Right lobe of liver (tissue), 4 donors: ENCODE measurements around the gene ANXA6.

Experiments
- POLR2A ChIP-seq: fragments of 450-650 bp; IDR thresholded peaks from one replicate; pipeline ENCODE4 v1.6.1; 2017; ENCODE audit warnings: antibody characterized with exemption, mild to moderate bottlenecking
- TF ChIP-seq, protein P1 (sequence below), 4 donors: fragments of 200-600 bp in 3 of 4; fragments of 450-650 bp in 1 of 4; IDR thresholded peaks; one replicate each; pipeline versions ENCODE4 v1.5.1 to v1.8.0; 2016 to 2022; ENCODE audit warnings: antibody characterized with exemption in 4 of 4, mild to moderate bottlenecking in 2 of 4
- donor health status: DM: no; HTN: no; CAD: no.
- donor health status: DM: no; HTN: no; CAD: no.
- donor health status: DM: no; HTN: yes; CAD: no.

GRCh38 chr5:151089726-151090125, 67.9 kb downstream of the ANXA6 start:
- TF ChIP-seq, protein P1, sequence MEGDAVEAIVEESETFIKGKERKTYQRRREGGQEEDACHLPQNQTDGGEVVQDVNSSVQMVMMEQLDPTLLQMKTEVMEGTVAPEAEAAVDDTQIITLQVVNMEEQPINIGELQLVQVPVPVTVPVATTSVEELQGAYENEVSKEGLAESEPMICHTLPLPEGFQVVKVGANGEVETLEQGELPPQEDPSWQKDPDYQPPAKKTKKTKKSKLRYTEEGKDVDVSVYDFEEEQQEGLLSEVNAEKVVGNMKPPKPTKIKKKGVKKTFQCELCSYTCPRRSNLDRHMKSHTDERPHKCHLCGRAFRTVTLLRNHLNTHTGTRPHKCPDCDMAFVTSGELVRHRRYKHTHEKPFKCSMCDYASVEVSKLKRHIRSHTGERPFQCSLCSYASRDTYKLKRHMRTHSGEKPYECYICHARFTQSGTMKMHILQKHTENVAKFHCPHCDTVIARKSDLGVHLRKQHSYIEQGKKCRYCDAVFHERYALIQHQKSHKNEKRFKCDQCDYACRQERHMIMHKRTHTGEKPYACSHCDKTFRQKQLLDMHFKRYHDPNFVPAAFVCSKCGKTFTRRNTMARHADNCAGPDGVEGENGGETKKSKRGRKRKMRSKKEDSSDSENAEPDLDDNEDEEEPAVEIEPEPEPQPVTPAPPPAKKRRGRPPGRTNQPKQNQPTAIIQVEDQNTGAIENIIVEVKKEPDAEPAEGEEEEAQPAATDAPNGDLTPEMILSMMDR (IDR thresholded peaks at IDR 0.05): no peak
- TF ChIP-seq POLR2A: no peak
